Stimulated activated CD4-positive, alpha-beta T cell treated with anti-CD3 and anti-CD28 coated beads, Interleukin-15, amount 100 ng/mL, for 1 hour (primary cell): ENCODE measurements around the gene MCF2L2.

Source experiments
- DNase-seq, 2 donors: peaks; one replicate each; pipeline ENCODE4 v3.0.0-alpha.2; 2020; ENCODE audit warnings: low read depth in 1 of 2, low spot score in 1 of 2

The MCF2L2 gene

GRCh38 chr3:183330881-183331280 is 97.5 kb downstream of the MCF2L2 start:
- DNase-seq = no peak

- no peak for DNase-seq
Observed at GRCh38 chr3:183329543-183329942, 98.9 kb downstream of the MCF2L2 start.

- DNase-seq = no peak
Observed at GRCh38 chr3:183328823-183329222, 99.6 kb downstream of the MCF2L2 start.

- DNase-seq = no peak
Observed at GRCh38 chr3:183328164-183328563, 100.3 kb downstream of the MCF2L2 start.

- DNase-seq = no peak
Observed at GRCh38 chr3:183327343-183327742, 101.1 kb downstream of the MCF2L2 start.

GRCh38 chr3:183324083-183324482 is 104.3 kb downstream of the MCF2L2 start:
- DNase-seq = no peak

GRCh38 chr3:183319371-183319770 is 109.0 kb downstream of the MCF2L2 start:
- DNase-seq = no peak

GRCh38 chr3:183318877-183319276 is 109.5 kb downstream of the MCF2L2 start:
- DNase-seq = no peak

GRCh38 chr3:183317886-183318865 is 110.2 kb downstream of the MCF2L2 start:
- no peak for DNase-seq

- DNase-seq = no peak
Observed at GRCh38 chr3:183317271-183317670, 111.1 kb downstream of the MCF2L2 start.

GRCh38 chr3:183315739-183316138 is 112.7 kb downstream of the MCF2L2 start:
- no peak for DNase-seq

- no peak for DNase-seq
Observed at GRCh38 chr3:183313764-183314163, 114.7 kb downstream of the MCF2L2 start.

GRCh38 chr3:183313351-183313750 is 115.1 kb downstream of the MCF2L2 start:
- DNase-seq = no peak

GRCh38 chr3:183312433-183312832 is 116.0 kb downstream of the MCF2L2 start:
- DNase-seq = no peak

- no peak for DNase-seq
Observed at GRCh38 chr3:183310936-183311335, 117.5 kb downstream of the MCF2L2 start.

- no peak for DNase-seq
Observed at GRCh38 chr3:183309276-183309675, 119.1 kb downstream of the MCF2L2 start.

GRCh38 chr3:183308751-183309150 is 119.7 kb downstream of the MCF2L2 start:
- no peak for DNase-seq

GRCh38 chr3:183307749-183308148 is 120.7 kb downstream of the MCF2L2 start:
- DNase-seq = no peak

- no peak for DNase-seq
Observed at GRCh38 chr3:183306798-183307671, 121.4 kb downstream of the MCF2L2 start.

GRCh38 chr3:183303690-183304089 is 124.7 kb downstream of the MCF2L2 start:
- no peak for DNase-seq

- no peak for DNase-seq
Observed at GRCh38 chr3:183301937-183302580, 126.4 kb downstream of the MCF2L2 start.
